HG03045 (cell line): Measurements from ENCODE around the gene FAM76A.
A peak's percentile ranks its signal among the peaks of the same experiment; 100 is the strongest.

Source experiments
- ATAC-seq: cut with Tn5 transposase; IDR thresholded peaks from one replicate; pipeline ENCODE4 v1.9.1; 2021; ENCODE audit warnings: mild to moderate bottlenecking, moderate library complexity; ENCODE audit not compliant: unreplicated experiment

FAM76A gene

GRCh38 chr1:27719286-27720251 lies 6.2 kb upstream of the FAM76A start:
- ATAC-seq, result no peak

GRCh38 chr1:27724961-27725373 lies 794 bp upstream of the FAM76A start:
- no peak for ATAC-seq

- peak; percentile 24 for ATAC-seq
These were observed 648 bp downstream of the FAM76A start for GRCh38 chr1:27726173-27727044.

- ATAC-seq, result no peak
These were observed 1.4 kb downstream of the FAM76A start for GRCh38 chr1:27727126-27727525.

GRCh38 chr1:27736252-27736651 lies 10.5 kb downstream of the FAM76A start:
- ATAC-seq, result no peak

GRCh38 chr1:27741121-27741520 lies 15.4 kb downstream of the FAM76A start:
- ATAC-seq, result no peak

GRCh38 chr1:27744556-27744955 lies 18.8 kb downstream of the FAM76A start:
- ATAC-seq, result no peak

GRCh38 chr1:27745466-27745865 lies 19.7 kb downstream of the FAM76A start:
- ATAC-seq, result no peak

GRCh38 chr1:27752360-27752759 lies 26.6 kb downstream of the FAM76A start:
- ATAC-seq, result no peak

- no peak for ATAC-seq
These were observed 29.5 kb downstream of the FAM76A start for GRCh38 chr1:27755286-27755685.

GRCh38 chr1:27755865-27756264 lies 30.1 kb downstream of the FAM76A start:
- no peak for ATAC-seq

GRCh38 chr1:27759236-27759635 lies 33.5 kb downstream of the FAM76A start:
- ATAC-seq, result no peak

- ATAC-seq, result no peak
These were observed 34.7 kb downstream of the FAM76A start for GRCh38 chr1:27760426-27760825.

- no peak for ATAC-seq
These were observed 36.3 kb downstream of the FAM76A start for GRCh38 chr1:27762033-27762432.

GRCh38 chr1:27763358-27763757 lies 37.6 kb downstream of the FAM76A start:
- ATAC-seq, result no peak

- ATAC-seq, result no peak
These were observed 44.6 kb downstream of the FAM76A start for GRCh38 chr1:27770293-27770830.

- ATAC-seq, result no peak
These were observed 46.5 kb downstream of the FAM76A start for GRCh38 chr1:27772036-27772931.

- peak; percentile 92 for ATAC-seq
These were observed 47.4 kb downstream of the FAM76A start, which contains the start of gene STX12 for GRCh38 chr1:27772932-27773825. STX12 (plus strand) TSS chr1:27773219; CDS start chr1:27773308, 89 bp downstream.

- ATAC-seq, result no peak
These were observed 48.2 kb downstream of the FAM76A start for GRCh38 chr1:27773826-27774445.
